ENCODE measurements around the gene EZH2. TPM values are rescaled to one million over a fixed set of nuclear protein-coding genes. Genes with fewer than 3 reads are reported as not detected.

The EZH2 gene
- total RNA-seq = 6.2 and 8.0 TPM in 2 replicates

GRCh38 chr7:148884049-148884298 lies at the start of gene EZH2:
Gene EZH2, minus strand, starts transcription at chr7:148884291. Its CDS starts 36,993 bp downstream, at chr7:148847298.

Other genes starting within 250 kb of the EZH2 start
- gene CUL1, start 185.4 kb downstream of the EZH2 start, total RNA-seq = 39.2 and 50.2 TPM in 2 replicates
- 290 and 300 TPM in 2 replicates for gene PDIA4, start 144.2 kb upstream of the EZH2 start, total RNA-seq
- 5.3 and 7.6 TPM in 2 replicates for gene ZNF786, start 206.4 kb upstream of the EZH2 start, total RNA-seq
- gene ZNF425, start 242.0 kb upstream of the EZH2 start, total RNA-seq = 1.5 and 2.7 TPM in 2 replicates

All from dermis lymphatic vessel endothelial cell (primary cell).